ENCODE measurements around the gene FTO. TPM values are rescaled to one million over a fixed set of nuclear protein-coding genes. Genes with fewer than 3 reads are reported as not detected.

FTO gene
- total RNA-seq, 4 donors from 2014 or later: 98.1 to 127 (median 109) TPM

GRCh38 chr16:54135361-54136275, 431.7 kb downstream of the FTO start:
- Histone ChIP-seq H3K4me3 (no peak overlapping the region), H3K27me3 (no peaks in the 10 kb centered on the region), H3K9me3 (peaks cover 0 to 13% (median 0%) of the 10 kb centered on the region in 4 donors), H3K36me3 (no peaks in the 10 kb centered on the region), H3K27ac (no peak overlapping the region), H3K4me1 (no peaks in the 10 kb centered on the region)
- DNase-seq (ENCODE audit: low spot score in 2 of 2): no peak
- TF ChIP-seq POLR2A (IDR thresholded peaks at IDR 0.05) (no peak), EP300 (IDR thresholded peaks at IDR 0.05) (no peak)
- TF ChIP-seq, protein P1, sequence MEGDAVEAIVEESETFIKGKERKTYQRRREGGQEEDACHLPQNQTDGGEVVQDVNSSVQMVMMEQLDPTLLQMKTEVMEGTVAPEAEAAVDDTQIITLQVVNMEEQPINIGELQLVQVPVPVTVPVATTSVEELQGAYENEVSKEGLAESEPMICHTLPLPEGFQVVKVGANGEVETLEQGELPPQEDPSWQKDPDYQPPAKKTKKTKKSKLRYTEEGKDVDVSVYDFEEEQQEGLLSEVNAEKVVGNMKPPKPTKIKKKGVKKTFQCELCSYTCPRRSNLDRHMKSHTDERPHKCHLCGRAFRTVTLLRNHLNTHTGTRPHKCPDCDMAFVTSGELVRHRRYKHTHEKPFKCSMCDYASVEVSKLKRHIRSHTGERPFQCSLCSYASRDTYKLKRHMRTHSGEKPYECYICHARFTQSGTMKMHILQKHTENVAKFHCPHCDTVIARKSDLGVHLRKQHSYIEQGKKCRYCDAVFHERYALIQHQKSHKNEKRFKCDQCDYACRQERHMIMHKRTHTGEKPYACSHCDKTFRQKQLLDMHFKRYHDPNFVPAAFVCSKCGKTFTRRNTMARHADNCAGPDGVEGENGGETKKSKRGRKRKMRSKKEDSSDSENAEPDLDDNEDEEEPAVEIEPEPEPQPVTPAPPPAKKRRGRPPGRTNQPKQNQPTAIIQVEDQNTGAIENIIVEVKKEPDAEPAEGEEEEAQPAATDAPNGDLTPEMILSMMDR (IDR thresholded peaks at IDR 0.05): no peak
- WGBS, 2 donors: 78 to 81% methylated on average over 5 of the region's 5 CpGs

- 89 to 93% methylated on average over 2 of the region's 2 CpGs for WGBS, 2 donors
- H3K4me3 ChIP-seq: no peak overlapping the region
- DNase-seq (ENCODE audit: low spot score in 2 of 2): no peak
- H3K4me1 ChIP-seq: no peaks in the 10 kb centered on the region
- no peak overlapping the region for H3K27ac ChIP-seq
- H3K36me3 ChIP-seq: no peaks in the 10 kb centered on the region
- H3K27me3 ChIP-seq: no peaks in the 10 kb centered on the region
- peaks cover 0 to 13% (median 0%) of the 10 kb centered on the region in 4 donors for H3K9me3 ChIP-seq
- TF ChIP-seq EP300 (IDR thresholded peaks at IDR 0.05): no peak
- TF ChIP-seq, protein P1 (IDR thresholded peaks at IDR 0.05): no peak
- TF ChIP-seq POLR2A (IDR thresholded peaks at IDR 0.05): no peak
Measured at GRCh38 chr16:54136276-54136625, 432.3 kb downstream of the FTO start.

- TF ChIP-seq, protein P1 (IDR thresholded peaks at IDR 0.05): no peak
- TF ChIP-seq EP300 (IDR thresholded peaks at IDR 0.05): no peak
- Histone ChIP-seq H3K4me3 (no peak overlapping the region), H3K27ac (no peak overlapping the region), H3K9me3 (peaks cover 0 to 13% (median 0%) of the 10 kb centered on the region in 4 donors), H3K36me3 (no peaks in the 10 kb centered on the region), H3K27me3 (no peaks in the 10 kb centered on the region), H3K4me1 (no peaks in the 10 kb centered on the region)
- WGBS, 2 donors: 64 to 72% methylated on average over 4 of the region's 4 CpGs
- no peak for DNase-seq (ENCODE audit: low spot score in 2 of 2)
Measured at GRCh38 chr16:54140057-54140787, 436.3 kb downstream of the FTO start.

DNA sequence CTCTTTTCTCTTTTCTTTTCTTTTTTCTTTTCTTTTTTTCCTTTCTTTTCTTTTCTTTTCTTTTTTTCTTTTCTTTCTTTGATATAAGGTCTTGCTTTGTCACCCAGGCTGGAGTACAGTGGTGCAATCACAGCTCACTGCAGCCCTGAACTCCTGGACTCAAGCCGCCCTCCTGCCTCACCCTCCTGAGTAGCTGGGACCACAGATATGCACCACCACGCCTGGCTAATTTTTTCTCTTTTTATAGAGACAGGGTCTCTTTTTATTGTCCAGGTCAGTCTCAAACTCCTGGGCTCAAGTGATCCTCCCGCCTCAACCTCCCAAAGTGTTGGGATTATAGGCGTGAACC, 436.8 kb downstream of the FTO start:
- Histone ChIP-seq H3K27ac (no peak overlapping the region), H3K9me3 (peaks cover 0 to 13% (median 0%) of the 10 kb centered on the region in 4 donors), H3K27me3 (no peaks in the 10 kb centered on the region), H3K36me3 (no peaks in the 10 kb centered on the region), H3K4me1 (no peaks in the 10 kb centered on the region), H3K4me3 (no peak overlapping the region)
- TF ChIP-seq POLR2A (IDR thresholded peaks at IDR 0.05) (no peak), EP300 (IDR thresholded peaks at IDR 0.05) (no peak)
- TF ChIP-seq, protein P1 (IDR thresholded peaks at IDR 0.05): no peak
- WGBS, 2 donors: 90 to 95% methylated on average over 4 of the region's 4 CpGs
- DNase-seq (ENCODE audit: low spot score in 2 of 2): no peak

DNA sequence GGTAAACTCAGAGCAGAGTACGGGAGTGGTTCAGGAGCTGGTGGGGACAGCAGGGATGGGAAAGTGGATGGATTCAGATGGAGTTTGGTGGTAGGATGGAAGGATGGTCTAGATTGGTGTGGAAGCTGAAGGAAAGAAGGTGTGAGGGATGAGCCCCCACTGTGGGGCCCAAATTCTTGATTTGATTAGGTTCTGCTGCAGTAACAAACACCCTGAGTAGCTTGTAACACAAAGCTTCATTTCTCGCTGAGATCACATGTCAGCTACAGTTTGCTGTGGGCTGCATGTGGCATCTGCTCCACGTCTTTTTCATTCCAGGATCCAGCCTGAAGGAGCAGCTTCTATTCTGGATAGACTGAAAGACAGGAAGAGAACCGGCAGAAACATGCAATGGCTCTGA, 438.8 kb downstream of the FTO start:
- 61 to 65% methylated on average over 4 of the region's 4 CpGs for WGBS, 2 donors
- no peak for DNase-seq (ENCODE audit: low spot score in 2 of 2)
- no peaks in the 10 kb centered on the region for H3K4me1 ChIP-seq
- TF ChIP-seq EP300 (IDR thresholded peaks at IDR 0.05) (no peak), POLR2A (IDR thresholded peaks at IDR 0.05) (no peak)
- TF ChIP-seq, protein P1 (IDR thresholded peaks at IDR 0.05): no peak
- no peak overlapping the region for H3K27ac ChIP-seq
- no peaks in the 10 kb centered on the region for H3K36me3 ChIP-seq
- H3K4me3 ChIP-seq: no peak overlapping the region
- H3K27me3 ChIP-seq: no peaks in the 10 kb centered on the region
- peaks cover 0 to 10% (median 0%) of the 10 kb centered on the region in 4 donors for H3K9me3 ChIP-seq

All from tibial nerve (tissue), 4 donors.